Measurements from ENCODE around the gene TMEM168.
"Not testable (repeated sequence)": the region's sequence is repeated elsewhere in the genome, so short reads cannot be mapped to it uniquely, and the experiment has no call there.

TMEM168 gene

GRCh38 chr7:112752576-112752975, 37.6 kb downstream of the TMEM168 start:
- H3K27ac ChIP-seq (ENCODE audit: low read depth, low read length): no peak overlapping the region
- no peak overlapping the region for H3K4me3 ChIP-seq (ENCODE audit: low read depth, low read length)
- no peaks in the 10 kb centered on the region for H3K36me3 ChIP-seq (ENCODE audit: control insufficient read depth, insufficient read depth, low read length)
- no peaks in the 10 kb centered on the region for H3K9me3 ChIP-seq (ENCODE audit: control insufficient read depth, insufficient read depth, low read depth, low read length)
- no peaks in the 10 kb centered on the region for H3K4me1 ChIP-seq (ENCODE audit: control insufficient read depth, insufficient read depth, low read length)
- no peak overlapping the region for H3K9ac ChIP-seq (ENCODE audit: low read length)
- no peaks in the 10 kb centered on the region for H3K27me3 ChIP-seq (ENCODE audit: control insufficient read depth, insufficient read depth, low read length)

DNA sequence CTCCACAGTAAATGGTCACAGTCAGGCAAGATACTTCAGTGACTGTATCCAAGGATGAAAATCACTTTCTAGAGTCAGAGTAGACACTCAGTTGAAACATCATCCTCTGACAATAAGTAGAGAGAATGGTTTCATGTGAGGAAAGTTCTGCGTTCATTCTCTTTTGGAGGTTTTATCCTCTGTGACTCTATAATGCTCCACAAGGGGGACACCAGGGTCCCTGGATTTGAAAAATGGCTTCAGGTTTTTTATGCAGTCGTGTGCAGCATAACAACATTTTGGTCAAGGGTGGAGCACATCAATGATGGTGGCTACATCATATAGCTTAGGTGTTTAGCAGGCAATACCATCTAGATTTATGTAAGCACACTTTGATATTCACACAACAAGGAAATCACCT, 40.4 kb downstream of the TMEM168 start:
- H3K9ac ChIP-seq (ENCODE audit: low read length): no peak overlapping the region
- H3K4me1 ChIP-seq (ENCODE audit: control insufficient read depth, insufficient read depth, low read length): no peaks in the 10 kb centered on the region
- H3K36me3 ChIP-seq (ENCODE audit: control insufficient read depth, insufficient read depth, low read length): no peaks in the 10 kb centered on the region
- no peak overlapping the region for H3K27ac ChIP-seq (ENCODE audit: low read depth, low read length)
- no peak overlapping the region for H3K4me3 ChIP-seq (ENCODE audit: low read depth, low read length)
- no peaks in the 10 kb centered on the region for H3K9me3 ChIP-seq (ENCODE audit: control insufficient read depth, insufficient read depth, low read depth, low read length)
- H3K27me3 ChIP-seq (ENCODE audit: control insufficient read depth, insufficient read depth, low read length): no peaks in the 10 kb centered on the region

DNA sequence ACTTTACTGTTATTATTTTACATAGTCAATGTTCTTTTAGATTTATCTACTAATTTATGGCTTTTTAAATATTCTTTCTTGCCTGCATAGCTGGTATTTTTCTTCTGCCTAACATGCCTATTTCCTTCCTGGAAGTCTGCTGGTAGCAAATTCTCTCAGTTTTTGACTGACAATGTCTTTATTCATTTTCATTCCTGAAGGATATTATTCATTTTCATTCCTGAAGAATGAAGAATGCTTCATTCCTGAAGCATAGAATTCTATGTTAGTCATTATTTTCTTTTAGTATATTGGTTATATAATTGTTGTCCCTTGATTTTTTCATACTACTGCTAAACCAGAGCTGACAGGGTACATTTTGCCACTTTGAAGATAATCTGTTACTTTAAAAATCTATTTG, 41.8 kb downstream of the TMEM168 start:
- no peaks in the 10 kb centered on the region for H3K9me3 ChIP-seq (ENCODE audit: control insufficient read depth, insufficient read depth, low read depth, low read length)
- no peak overlapping the region for H3K27ac ChIP-seq (ENCODE audit: low read depth, low read length)
- H3K9ac ChIP-seq (ENCODE audit: low read length): no peak overlapping the region
- no peaks in the 10 kb centered on the region for H3K27me3 ChIP-seq (ENCODE audit: control insufficient read depth, insufficient read depth, low read length)
- no peak overlapping the region for H3K4me3 ChIP-seq (ENCODE audit: low read depth, low read length)
- H3K36me3 ChIP-seq (ENCODE audit: control insufficient read depth, insufficient read depth, low read length): no peaks in the 10 kb centered on the region
- no peaks in the 10 kb centered on the region for H3K4me1 ChIP-seq (ENCODE audit: control insufficient read depth, insufficient read depth, low read length)

- Histone ChIP-seq H3K36me3 (ENCODE audit: control insufficient read depth, insufficient read depth, low read length) (no peaks in the 10 kb centered on the region), H3K4me3 (ENCODE audit: low read depth, low read length) (no peak overlapping the region), H3K4me1 (ENCODE audit: control insufficient read depth, insufficient read depth, low read length) (no peaks in the 10 kb centered on the region), H3K9me3 (ENCODE audit: control insufficient read depth, insufficient read depth, low read depth, low read length) (no peaks in the 10 kb centered on the region), H3K27me3 (ENCODE audit: control insufficient read depth, insufficient read depth, low read length) (no peaks in the 10 kb centered on the region), H3K9ac (ENCODE audit: low read length) (no peak overlapping the region), H3K27ac (ENCODE audit: low read depth, low read length) (no peak overlapping the region)
Measured at GRCh38 chr7:112745635-112746034, 44.6 kb downstream of the TMEM168 start.

- no peak overlapping the region for H3K27ac ChIP-seq (ENCODE audit: low read depth, low read length)
- no peaks in the 10 kb centered on the region for H3K27me3 ChIP-seq (ENCODE audit: control insufficient read depth, insufficient read depth, low read length)
- H3K4me1 ChIP-seq (ENCODE audit: control insufficient read depth, insufficient read depth, low read length): no peaks in the 10 kb centered on the region
- no peaks in the 10 kb centered on the region for H3K36me3 ChIP-seq (ENCODE audit: control insufficient read depth, insufficient read depth, low read length)
- H3K9ac ChIP-seq (ENCODE audit: low read length): no peak overlapping the region
- no peak overlapping the region for H3K4me3 ChIP-seq (ENCODE audit: low read depth, low read length)
- H3K9me3 ChIP-seq (ENCODE audit: control insufficient read depth, insufficient read depth, low read depth, low read length): no peaks in the 10 kb centered on the region
Measured at GRCh38 chr7:112744818-112745217, 45.4 kb downstream of the TMEM168 start.

- Histone ChIP-seq H3K9me3 (ENCODE audit: control insufficient read depth, insufficient read depth, low read depth, low read length) (no peaks in the 10 kb centered on the region), H3K27me3 (ENCODE audit: control insufficient read depth, insufficient read depth, low read length) (no peaks in the 10 kb centered on the region), H3K27ac (ENCODE audit: low read depth, low read length) (no peak overlapping the region), H3K9ac (ENCODE audit: low read length) (no peak overlapping the region), H3K4me1 (ENCODE audit: control insufficient read depth, insufficient read depth, low read length) (no peaks in the 10 kb centered on the region), H3K4me3 (ENCODE audit: low read depth, low read length) (no peak overlapping the region), H3K36me3 (ENCODE audit: control insufficient read depth, insufficient read depth, low read length) (no peaks in the 10 kb centered on the region)
Measured at GRCh38 chr7:112743811-112744210, 46.4 kb downstream of the TMEM168 start.

- Histone ChIP-seq H3K27me3 (ENCODE audit: control insufficient read depth, insufficient read depth, low read length) (no peaks in the 10 kb centered on the region), H3K9me3 (ENCODE audit: control insufficient read depth, insufficient read depth, low read depth, low read length) (0 out of 2 replicates have a peak, but pooled peaks cover 3% of the 10 kb centered on the region), H3K9ac (ENCODE audit: low read length) (no peak overlapping the region), H3K4me3 (ENCODE audit: low read depth, low read length) (no peak overlapping the region), H3K36me3 (ENCODE audit: control insufficient read depth, insufficient read depth, low read length) (no peaks in the 10 kb centered on the region), H3K27ac (ENCODE audit: low read depth, low read length) (no peak overlapping the region), H3K4me1 (ENCODE audit: control insufficient read depth, insufficient read depth, low read length) (no peaks in the 10 kb centered on the region)
Measured at GRCh38 chr7:112740667-112741066, 49.5 kb downstream of the TMEM168 start.

DNA sequence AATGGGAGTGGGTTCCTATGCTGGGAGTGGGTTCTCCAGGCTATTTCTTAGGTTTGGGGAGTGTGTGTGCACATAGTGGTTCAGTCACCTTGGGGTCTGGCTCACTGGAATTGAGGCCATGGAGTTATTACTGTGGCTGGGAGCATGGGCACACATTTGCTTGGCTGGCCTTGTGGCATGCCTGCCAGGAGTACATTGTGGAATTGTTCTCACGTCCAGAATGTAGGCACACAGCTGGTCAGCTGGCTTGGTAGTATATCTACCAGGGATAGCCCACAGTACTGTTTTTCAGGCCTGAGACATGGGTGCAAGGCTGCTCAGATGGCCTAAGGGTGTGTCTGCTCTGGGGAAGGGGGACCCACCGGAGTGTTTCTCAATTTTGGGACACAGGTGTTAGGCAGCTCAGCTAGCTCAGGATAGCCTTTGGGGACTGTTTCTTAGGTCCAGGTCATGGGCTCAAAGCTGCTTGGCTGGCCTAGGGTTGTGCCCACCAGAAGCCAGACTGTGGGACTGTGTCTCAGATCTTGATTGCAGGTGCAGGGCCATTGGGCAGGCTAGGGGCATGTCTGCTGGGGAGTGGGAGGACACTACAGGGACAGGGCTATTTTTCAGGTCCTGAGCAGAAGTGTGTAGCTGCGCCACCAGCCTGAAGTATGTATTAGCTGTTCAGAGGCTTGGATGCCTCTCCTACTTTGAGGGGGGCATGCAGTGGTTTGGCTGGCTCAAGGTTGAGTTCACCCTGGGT, 50.6 kb downstream of the TMEM168 start:
- Histone ChIP-seq H3K36me3 (ENCODE audit: control insufficient read depth, insufficient read depth, low read length) (no peaks in the 10 kb centered on the region), H3K4me3 (ENCODE audit: low read depth, low read length) (no peak overlapping the region), H3K27me3 (ENCODE audit: control insufficient read depth, insufficient read depth, low read length) (no peaks in the 10 kb centered on the region), H3K4me1 (ENCODE audit: control insufficient read depth, insufficient read depth, low read length) (no peaks in the 10 kb centered on the region), H3K9me3 (ENCODE audit: control insufficient read depth, insufficient read depth, low read depth, low read length) (0 out of 2 replicates have a peak, but pooled peaks cover 3% of the 10 kb centered on the region), H3K9ac (ENCODE audit: low read length) (no peak overlapping the region), H3K27ac (ENCODE audit: low read depth, low read length) (no peak overlapping the region)

DNA sequence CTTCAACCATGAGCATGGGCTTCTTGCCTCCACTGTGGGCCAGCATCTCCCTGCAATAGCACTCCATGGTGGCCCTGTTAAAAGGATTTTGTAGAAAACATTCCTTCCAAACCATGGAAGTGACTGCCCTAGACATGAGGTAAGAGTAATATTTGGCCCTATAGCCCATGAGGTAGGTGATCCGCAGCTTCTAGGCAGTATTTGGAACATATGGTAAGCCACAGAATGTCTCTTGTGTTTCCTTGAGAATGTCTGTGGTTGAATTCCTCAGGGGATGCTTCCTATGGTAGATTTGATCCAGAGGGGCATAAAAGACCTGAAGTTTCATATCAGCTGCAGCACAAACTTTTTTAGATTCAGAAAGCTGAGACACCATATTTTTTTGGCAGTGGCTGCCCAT, 54.9 kb downstream of the TMEM168 start:
- Histone ChIP-seq H3K4me1 (ENCODE audit: control insufficient read depth, insufficient read depth, low read length) (no peaks in the 10 kb centered on the region), H3K4me3 (ENCODE audit: low read depth, low read length) (no peak overlapping the region), H3K27me3 (ENCODE audit: control insufficient read depth, insufficient read depth, low read length) (no peaks in the 10 kb centered on the region), H3K27ac (ENCODE audit: low read depth, low read length) (no peak overlapping the region), H3K9me3 (ENCODE audit: control insufficient read depth, insufficient read depth, low read depth, low read length) (peaks cover 11% of the 10 kb centered on the region; the same call in 1 of the 2 replicates), H3K36me3 (ENCODE audit: control insufficient read depth, insufficient read depth, low read length) (no peaks in the 10 kb centered on the region), H3K9ac (ENCODE audit: low read length) (no peak overlapping the region)

GRCh38 chr7:112731324-112731723, 58.9 kb downstream of the TMEM168 start:
- not testable (repeated sequence) for H3K4me1 ChIP-seq (ENCODE audit: control insufficient read depth, insufficient read depth, low read length); H3K27me3 ChIP-seq (ENCODE audit: control insufficient read depth, insufficient read depth, low read length); H3K27ac ChIP-seq (ENCODE audit: low read depth, low read length); H3K9me3 ChIP-seq (ENCODE audit: control insufficient read depth, insufficient read depth, low read depth, low read length); H3K9ac ChIP-seq (ENCODE audit: low read length); H3K4me3 ChIP-seq (ENCODE audit: low read depth, low read length); H3K36me3 ChIP-seq (ENCODE audit: control insufficient read depth, insufficient read depth, low read length)

GRCh38 chr7:112726076-112726475, 64.1 kb downstream of the TMEM168 start:
- no peaks in the 10 kb centered on the region for H3K27me3 ChIP-seq (ENCODE audit: control insufficient read depth, insufficient read depth, low read length)
- no peaks in the 10 kb centered on the region for H3K36me3 ChIP-seq (ENCODE audit: control insufficient read depth, insufficient read depth, low read length)
- H3K9ac ChIP-seq (ENCODE audit: low read length): no peak overlapping the region
- H3K9me3 ChIP-seq (ENCODE audit: control insufficient read depth, insufficient read depth, low read depth, low read length): 0 out of 2 replicates have a peak, but pooled peaks cover 2% of the 10 kb centered on the region
- H3K4me1 ChIP-seq (ENCODE audit: control insufficient read depth, insufficient read depth, low read length): no peaks in the 10 kb centered on the region
- H3K4me3 ChIP-seq (ENCODE audit: low read depth, low read length): no peak overlapping the region
- no peak overlapping the region for H3K27ac ChIP-seq (ENCODE audit: low read depth, low read length)
